MCF 10A (cell line): ENCODE data around the gene MRPS34. TPM values are rescaled to one million over a fixed set of nuclear protein-coding genes. Genes with fewer than 3 reads are reported as not detected.

Source experiments
- BruUV-seq: library from RNA; stranded (reverse); fragments of 400-500 nt; replicated peaks from 2 replicates; lab custom pipeline; 2021; lab: Mats Ljungman, UMichigan
- CTCF ChIA-PET: fragments of 300-600 bp; sonication (Branson Sonifier 250); formaldehyde crosslinking; extraction: SDS; loops from one replicate; lab custom pipeline; 2021; ENCODE audit warnings: antibody characterized with exemption, inconsistent platforms; lab: Yijun Ruan, JAX
- POLR2A ChIA-PET: fragments of 300-600, 350-650 bp; sonication (Branson Sonifier 250); formaldehyde crosslinking; extraction: SDS; loops from one replicate; lab custom pipeline; 2020; ENCODE audit warnings: antibody characterized with exemption, inconsistent platforms; lab: Yijun Ruan, JAX
- DNase-seq: peaks from one replicate; pipeline ENCODE4 v3.0.0-alpha.2; 2018; ENCODE audit not compliant: unreplicated experiment
- H3K27ac Mint-ChIP-seq: one replicate; pipeline ENCODE4 v1.8.0; 2022; ENCODE audit warnings: mild to moderate bottlenecking, low read depth, mixed read lengths; ENCODE audit not compliant: unreplicated experiment
- H3K27me3 Mint-ChIP-seq: one replicate; pipeline ENCODE4 v1.8.0; 2022; ENCODE audit warnings: mixed read lengths; ENCODE audit not compliant: insufficient read depth, unreplicated experiment
- H3K36me3 Mint-ChIP-seq: one replicate; pipeline ENCODE4 v1.8.0; 2022; ENCODE audit warnings: mild to moderate bottlenecking, moderate library complexity, mixed read lengths; ENCODE audit not compliant: insufficient read depth, unreplicated experiment
- H3K4me1 Mint-ChIP-seq: one replicate; pipeline ENCODE4 v1.8.0; 2022; ENCODE audit warnings: mixed read lengths; ENCODE audit not compliant: insufficient read depth, unreplicated experiment
- H3K4me3 Mint-ChIP-seq: one replicate; pipeline ENCODE4 v1.8.0; 2022; ENCODE audit warnings: mild to moderate bottlenecking, moderate library complexity, mixed read lengths; ENCODE audit not compliant: unreplicated experiment
- H3K9me3 Mint-ChIP-seq: one replicate; pipeline ENCODE4 v1.8.0; 2022; ENCODE audit warnings: mixed read lengths; ENCODE audit not compliant: unreplicated experiment
- intact Hi-C: fragments of 100-400 bp; cut with micrococcal nuclease; formaldehyde crosslinking; loops from 2 replicates; pipeline ENCODE4 v1.14.1; 2022
- microRNA-seq: library from miRNA; unstranded; fragments of <30 nt; microRNA quantifications from one replicate; pipeline ENCODE4 v1.2.0, GENCODE V29; 2022
- total RNA-seq: library from RNA; stranded (reverse); gene quantifications from 2 replicates; pipeline ENCODE4 v1.2.3, GENCODE V29; 2022
- TF ChIP-seq, protein P1 (sequence below): fragments of 200-600 bp; IDR thresholded peaks from one replicate; pipeline ENCODE4 v1.8.0; 2022; ENCODE audit warnings: antibody characterized with exemption, mild to moderate bottlenecking; ENCODE audit not compliant: unreplicated experiment

Gene MRPS34
- total RNA-seq, 1 experiment from 2014 or later = 102 TPM

DNA sequence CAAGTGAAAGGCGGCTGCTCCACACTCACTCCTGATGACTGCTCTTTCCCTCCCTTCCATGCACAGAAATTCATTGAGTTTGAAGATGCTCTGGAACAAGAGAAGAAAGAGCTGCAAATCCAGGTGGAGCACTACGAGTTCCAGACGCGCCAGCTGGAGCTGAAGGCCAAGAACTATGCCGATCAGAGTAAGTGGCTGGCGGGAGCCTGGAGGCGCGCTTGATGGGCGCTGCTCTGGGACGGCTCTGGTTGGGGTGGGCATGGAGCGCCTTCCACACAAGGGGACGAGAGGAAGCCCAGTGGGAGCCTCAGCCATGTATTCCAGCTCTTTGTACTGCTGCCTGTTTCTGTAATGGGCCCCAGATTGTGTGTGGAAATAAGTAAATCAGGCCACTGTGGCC is 48.4 kb downstream of the MRPS34 start:
- ChIA-PET CTCF (interaction anchor here (0.7 to 2.4 kb wide), 9 partner anchors 9 to 50 kb away, joined by 3 to 14 read pairs (median 3); partner anchors contain the start of gene JPT2), POLR2A (interaction anchor here (0.5 to 1.5 kb wide), 2 partner anchors 23 to 58 kb away, joined by 3 to 4 read pairs; partner anchors contain the start of genes NUBP2 and SPSB3)
- H3K9me3 Mint-ChIP-seq = no peaks in the 10 kb centered on the region
- no peak overlapping the region for H3K4me3 Mint-ChIP-seq
- no TSS peak for BruUV-seq
- no peaks in the 10 kb centered on the region for H3K27me3 Mint-ChIP-seq
- intact Hi-C loops = no loop called here
- TF ChIP-seq, protein P1, sequence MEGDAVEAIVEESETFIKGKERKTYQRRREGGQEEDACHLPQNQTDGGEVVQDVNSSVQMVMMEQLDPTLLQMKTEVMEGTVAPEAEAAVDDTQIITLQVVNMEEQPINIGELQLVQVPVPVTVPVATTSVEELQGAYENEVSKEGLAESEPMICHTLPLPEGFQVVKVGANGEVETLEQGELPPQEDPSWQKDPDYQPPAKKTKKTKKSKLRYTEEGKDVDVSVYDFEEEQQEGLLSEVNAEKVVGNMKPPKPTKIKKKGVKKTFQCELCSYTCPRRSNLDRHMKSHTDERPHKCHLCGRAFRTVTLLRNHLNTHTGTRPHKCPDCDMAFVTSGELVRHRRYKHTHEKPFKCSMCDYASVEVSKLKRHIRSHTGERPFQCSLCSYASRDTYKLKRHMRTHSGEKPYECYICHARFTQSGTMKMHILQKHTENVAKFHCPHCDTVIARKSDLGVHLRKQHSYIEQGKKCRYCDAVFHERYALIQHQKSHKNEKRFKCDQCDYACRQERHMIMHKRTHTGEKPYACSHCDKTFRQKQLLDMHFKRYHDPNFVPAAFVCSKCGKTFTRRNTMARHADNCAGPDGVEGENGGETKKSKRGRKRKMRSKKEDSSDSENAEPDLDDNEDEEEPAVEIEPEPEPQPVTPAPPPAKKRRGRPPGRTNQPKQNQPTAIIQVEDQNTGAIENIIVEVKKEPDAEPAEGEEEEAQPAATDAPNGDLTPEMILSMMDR = no peak
- DNase-seq = no peak
- peaks cover 34% of the 10 kb centered on the region for H3K36me3 Mint-ChIP-seq
- no peak overlapping the region for H3K27ac Mint-ChIP-seq
- peaks cover 6% of the 10 kb centered on the region for H3K4me1 Mint-ChIP-seq

DNA sequence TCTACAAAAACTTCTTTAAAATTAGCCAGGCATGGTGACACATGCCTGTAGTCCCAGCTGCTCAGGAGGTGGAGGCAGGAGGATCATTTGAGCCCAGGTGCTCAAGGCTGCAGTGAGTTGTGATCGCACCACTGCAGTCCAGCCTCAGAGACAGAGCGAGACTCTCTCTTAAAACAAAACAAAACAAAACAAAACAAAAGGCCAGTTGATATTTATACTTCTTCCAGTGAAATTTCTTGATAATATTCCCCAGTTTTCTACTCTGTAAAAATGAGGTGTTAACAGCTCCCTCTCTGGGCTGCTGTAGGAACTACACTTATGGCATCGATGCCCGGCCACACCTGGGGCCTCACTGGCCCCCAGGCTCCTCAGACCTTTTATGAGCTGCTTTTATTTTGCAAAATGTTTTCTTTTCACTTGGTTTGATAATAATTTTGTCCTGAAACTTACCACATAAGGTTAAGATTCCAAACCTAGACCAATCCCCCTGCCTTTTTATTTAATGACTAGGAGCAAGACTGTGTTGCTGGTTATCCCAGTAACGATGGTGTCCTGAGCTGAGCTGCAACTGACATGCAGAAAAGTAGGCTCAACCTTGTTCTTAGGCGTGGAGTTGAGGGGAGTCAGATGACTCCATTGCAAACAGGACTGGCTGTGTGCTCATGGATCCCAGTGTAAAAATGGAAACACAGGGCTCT is 49.3 kb downstream of the MRPS34 start:
- no peak overlapping the region for H3K27ac Mint-ChIP-seq
- H3K4me1 Mint-ChIP-seq = peaks cover 6% of the 10 kb centered on the region
- no TSS peak for BruUV-seq
- H3K36me3 Mint-ChIP-seq = peaks cover 34% of the 10 kb centered on the region
- no peaks in the 10 kb centered on the region for H3K27me3 Mint-ChIP-seq
- TF ChIP-seq, protein P1 = peak; percentile 62
- H3K4me3 Mint-ChIP-seq = no peak overlapping the region
- no peaks in the 10 kb centered on the region for H3K9me3 Mint-ChIP-seq
- peak; percentile 62 for DNase-seq
- CTCF ChIA-PET = interaction anchor here (0.6 to 2.4 kb wide), 13 partner anchors 10 to 859 kb away, joined by 3 to 14 read pairs (median 4); partner anchors contain the start of gene JPT2
- intact Hi-C loops = loop anchor here (1.0 kb wide), 1 partner anchor 45 kb away; the partner anchor contains the start of gene JPT2
- POLR2A ChIA-PET = interaction anchor here (0.6 to 1.0 kb wide), 6 partner anchors 9 to 345 kb away, joined by 3 to 6 read pairs (median 4); partner anchors contain the start of genes NUBP2 and SPSB3

Small RNAs within 50 kb of the gene (microRNA-seq; reads per million reads assigned to microRNA genes)
- gene MIR3177 = 3.3 reads per million, percentile 24 among the genes with 10 or more reads in this experiment

Other genes with a start within 250 kb of the MRPS34 start
- not detected in 2 replicates for gene TMEM204, start 239.5 kb downstream of the MRPS34 start, total RNA-seq
- 18.6 and 19.7 TPM in 2 replicates for gene IFT140, start 161.1 kb downstream of the MRPS34 start, total RNA-seq
- 21.8 and 26.3 TPM in 2 replicates for gene CRAMP1, start 160.8 kb downstream of the MRPS34 start, total RNA-seq
- 111 and 131 TPM in 2 replicates for gene JPT2, start 94.9 kb downstream of the MRPS34 start, total RNA-seq
- 77.4 and 86.6 TPM in 2 replicates for gene MAPK8IP3, start 66.9 kb downstream of the MRPS34 start, total RNA-seq
- 44.0 and 44.8 TPM in 2 replicates for gene NME3, start 1.6 kb downstream of the MRPS34 start, total RNA-seq
- 20.6 TPM in 2 replicates for gene EME2, start 324 bp downstream of the MRPS34 start, total RNA-seq
- gene SPSB3, start 9.4 kb upstream of the MRPS34 start, total RNA-seq = 21.6 and 22.2 TPM in 2 replicates
- gene NUBP2, start 9.8 kb upstream of the MRPS34 start, total RNA-seq = 71.3 and 73.9 TPM in 2 replicates
- not detected in 2 replicates for gene IGFALS, start 20.6 kb upstream of the MRPS34 start, total RNA-seq
- gene HAGH, start 53.7 kb upstream of the MRPS34 start, total RNA-seq = 44.5 and 69.8 TPM in 2 replicates
- gene FAHD1, start 54.1 kb upstream of the MRPS34 start, total RNA-seq = 18.4 and 21.4 TPM in 2 replicates
- not detected in 2 replicates for gene MEIOB, start 99.0 kb upstream of the MRPS34 start, total RNA-seq
- not detected in 2 replicates for gene HS3ST6, start 145.3 kb upstream of the MRPS34 start, total RNA-seq
- 5.8 and 7.4 TPM in 2 replicates for gene MSRB1, start 170.1 kb upstream of the MRPS34 start, total RNA-seq
- gene RPL3L, start 181.6 kb upstream of the MRPS34 start, total RNA-seq = not detected in 2 replicates
- 202 TPM in 2 replicates for gene NDUFB10, start 186.4 kb upstream of the MRPS34 start, total RNA-seq
- 4,760 and 4,836 TPM in 2 replicates for gene RPS2, start 191.7 kb upstream of the MRPS34 start, total RNA-seq
- 0.39 TPM in 1 of 2 replicates, not detected in the other for gene RNF151, start 193.7 kb upstream of the MRPS34 start, total RNA-seq
- 25.8 and 26.8 TPM in 2 replicates for gene TBL3, start 198.9 kb upstream of the MRPS34 start, total RNA-seq
- 1.1 TPM in 1 of 2 replicates, not detected in the other for gene NOXO1, start 208.3 kb upstream of the MRPS34 start, total RNA-seq
- 34.6 and 40.8 TPM in 2 replicates for gene GFER, start 211.1 kb upstream of the MRPS34 start, total RNA-seq
- gene SYNGR3, start 216.8 kb upstream of the MRPS34 start, total RNA-seq = 0.68 and 1.1 TPM in 2 replicates
- 177 and 252 TPM in 2 replicates for gene ZNF598, start 236.7 kb upstream of the MRPS34 start, total RNA-seq
- 4.9 and 7.7 TPM in 2 replicates for gene NPW, start 246.7 kb upstream of the MRPS34 start, total RNA-seq